Mesodermal cell (in vitro differentiated cells): ENCODE data around the gene SMIM28. TPM values are rescaled to one million over a fixed set of nuclear protein-coding genes. Genes with fewer than 3 reads are reported as not detected.

Source experiments
- H3K27ac ChIP-seq: 2 replicates; pipeline ENCODE4 v1.7.0; 2013; ENCODE audit warnings: mild to moderate bottlenecking, low read depth, low read length, moderate library complexity; ENCODE audit not compliant: severe bottlenecking
- H3K36me3 ChIP-seq: 2 replicates; pipeline ENCODE4 v1.7.1; 2013; ENCODE audit warnings: mild to moderate bottlenecking, low read length, moderate library complexity; ENCODE audit not compliant: control insufficient read depth, insufficient read depth
- H3K4me1 ChIP-seq: one replicate; pipeline ENCODE4 v1.7.1; 2013; ENCODE audit warnings: mild to moderate bottlenecking, low read length; ENCODE audit not compliant: insufficient read depth, control insufficient read depth, poor library complexity, severe bottlenecking
- H3K4me3 ChIP-seq: 2 replicates; pipeline ENCODE4 v1.7.0; 2013; ENCODE audit warnings: low read length, control low read depth, mild to moderate bottlenecking; ENCODE audit not compliant: insufficient read depth, poor library complexity, severe bottlenecking; ENCODE audit errors: extremely low read depth
- H3K9me3 ChIP-seq: 2 replicates; pipeline ENCODE4 v1.7.1; 2013; ENCODE audit warnings: mild to moderate bottlenecking, low read length, moderate library complexity; ENCODE audit not compliant: control insufficient read depth
- WGBS, 2 experiments: methylation state at CpG; one replicate each; pipeline ENCODE4 v1.1.5; 2013; ENCODE audit warnings: missing lambda C conversion rate in 2 of 2; ENCODE audit not compliant: insufficient coverage in 2 of 2; 5-methylcytosine and 5-hydroxymethylcytosine counted together
- polyA plus RNA-seq, 2 experiments: library from polyadenylated mRNA; stranded (reverse); fragments of 50-300 nt; gene quantifications; one replicate each; pipeline ENCODE4 v1.2.3, GENCODE V29; 2013

SMIM28 gene
- polyA plus RNA-seq (2013, experiment 1 of 2): not detected
- not detected for polyA plus RNA-seq (2013, experiment 2 of 2)

DNA sequence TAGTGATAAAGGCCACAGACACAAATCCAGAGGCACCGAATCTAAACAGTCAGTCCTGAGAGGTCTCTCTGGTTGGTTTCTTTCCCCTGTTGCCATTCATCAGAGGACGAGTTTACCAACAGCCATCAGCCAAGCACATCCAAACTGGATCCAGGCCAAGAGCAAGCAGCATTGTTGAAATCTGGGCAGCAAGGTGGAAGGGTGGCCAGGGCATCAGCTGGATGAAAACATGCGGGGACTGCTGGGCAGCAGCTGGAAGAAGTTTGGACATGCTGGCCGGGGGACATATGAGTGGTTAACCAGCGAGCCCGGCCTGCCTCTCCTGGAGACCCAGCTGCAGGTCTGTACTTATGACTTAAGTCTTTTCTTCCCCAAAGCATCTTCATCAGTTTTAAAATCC, at the start of gene SMIM28:
Gene SMIM28 (plus strand): TSS at position 62 of the 400 bp plus-strand sequence. CDS start 168 bp downstream, at position 230.
- Histone ChIP-seq H3K4me3 (no peak within 1 kb of the TSS), H3K27ac (no peak within 1 kb of the TSS), H3K4me1 (no peaks in the 10 kb centered on the region), H3K36me3 (no peaks in the 10 kb centered on the region), H3K9me3 (no peaks in the 10 kb centered on the region)
- 92 to 96% methylated on average over 4 to 5 of the region's 6 CpGs for WGBS, 2 experiments

DNA sequence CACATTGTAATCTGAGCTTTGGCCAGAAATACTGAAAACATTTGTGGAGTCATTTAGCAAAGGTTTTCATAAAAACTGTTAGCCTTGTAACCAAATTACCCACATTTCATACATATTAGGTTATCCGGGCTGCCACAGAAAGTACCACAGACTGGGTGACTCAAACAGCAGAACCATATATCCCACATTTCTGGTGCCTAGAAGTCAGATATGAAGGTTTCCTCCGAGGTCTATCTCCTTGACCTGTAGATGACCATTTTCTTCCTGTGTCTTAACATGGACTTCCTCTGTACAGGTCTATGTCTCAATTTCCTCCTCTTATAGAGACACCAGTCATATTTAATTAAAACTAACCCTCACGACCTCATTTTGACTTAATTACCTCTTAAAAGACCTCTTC, 49.5 kb upstream of the SMIM28 start:
- no peaks in the 10 kb centered on the region for H3K9me3 ChIP-seq
- no peaks in the 10 kb centered on the region for H3K4me1 ChIP-seq
- WGBS, 2 experiments: 74 to 93% methylated on average over 2 to 3 of the region's 3 CpGs
- H3K27ac ChIP-seq: no peak overlapping the region
- H3K4me3 ChIP-seq: no peak overlapping the region
- H3K36me3 ChIP-seq: no peaks in the 10 kb centered on the region

DNA sequence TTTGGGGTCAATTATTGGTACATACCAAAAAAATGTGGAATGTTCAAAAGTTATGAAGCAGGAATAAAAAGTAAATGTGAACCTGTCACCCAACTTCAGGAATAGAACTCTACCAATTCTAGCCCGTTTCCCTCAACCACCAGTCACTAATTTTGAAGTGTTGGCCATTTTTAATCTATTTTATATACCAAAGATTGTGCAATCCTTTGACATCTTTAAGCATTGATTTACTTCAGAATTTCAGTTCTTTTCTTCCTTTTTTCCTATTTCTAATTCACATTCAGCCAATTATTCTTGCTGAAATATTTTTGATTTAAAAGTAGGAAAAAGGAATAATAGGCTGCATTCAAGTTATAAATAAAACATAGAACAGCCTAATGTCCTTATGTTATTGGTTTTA, 46.9 kb upstream of the SMIM28 start:
- WGBS, 2 experiments: 89% methylated on average over 1 of the region's 1 CpG; no CpG with 5 or more reads in 1 of the 2 experiments
- Histone ChIP-seq H3K9me3 (no peaks in the 10 kb centered on the region), H3K4me3 (no peak overlapping the region), H3K4me1 (no peaks in the 10 kb centered on the region), H3K27ac (no peak overlapping the region), H3K36me3 (no peaks in the 10 kb centered on the region)

GRCh38 chr6:138331444-138331843, 46.3 kb upstream of the SMIM28 start:
- no peaks in the 10 kb centered on the region for H3K36me3 ChIP-seq
- H3K4me3 ChIP-seq: no peak overlapping the region
- no peaks in the 10 kb centered on the region for H3K4me1 ChIP-seq
- H3K9me3 ChIP-seq: no peaks in the 10 kb centered on the region
- no CpG with 5 or more reads among the region's 1 CpG for WGBS, 2 experiments
- H3K27ac ChIP-seq: no peak overlapping the region

DNA sequence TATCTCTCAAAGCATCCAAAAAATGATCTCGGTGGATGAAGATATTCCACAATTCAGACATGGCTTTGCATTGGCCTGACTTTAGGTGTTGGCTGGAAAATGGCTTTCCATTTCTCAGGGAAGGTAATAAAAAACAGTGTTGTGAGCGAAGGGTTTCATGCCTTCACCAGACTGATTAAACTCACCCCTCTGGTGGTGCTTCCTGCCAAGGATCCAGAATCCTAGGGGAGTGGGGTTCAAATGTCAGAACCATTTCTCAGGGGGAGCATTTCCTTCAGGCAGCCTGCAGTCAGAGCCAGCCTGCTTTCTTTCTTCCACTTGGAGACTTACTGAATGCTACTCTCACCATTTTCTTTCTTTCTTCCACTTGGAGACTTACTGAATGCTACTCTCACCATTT, 45.7 kb upstream of the SMIM28 start:
- 0 to 17% methylated on average over 1 of the region's 2 CpGs for WGBS, 2 experiments
- no peaks in the 10 kb centered on the region for H3K9me3 ChIP-seq
- H3K36me3 ChIP-seq: no peaks in the 10 kb centered on the region
- H3K4me1 ChIP-seq: no peaks in the 10 kb centered on the region
- H3K27ac ChIP-seq: no peak overlapping the region
- H3K4me3 ChIP-seq: no peak overlapping the region

DNA sequence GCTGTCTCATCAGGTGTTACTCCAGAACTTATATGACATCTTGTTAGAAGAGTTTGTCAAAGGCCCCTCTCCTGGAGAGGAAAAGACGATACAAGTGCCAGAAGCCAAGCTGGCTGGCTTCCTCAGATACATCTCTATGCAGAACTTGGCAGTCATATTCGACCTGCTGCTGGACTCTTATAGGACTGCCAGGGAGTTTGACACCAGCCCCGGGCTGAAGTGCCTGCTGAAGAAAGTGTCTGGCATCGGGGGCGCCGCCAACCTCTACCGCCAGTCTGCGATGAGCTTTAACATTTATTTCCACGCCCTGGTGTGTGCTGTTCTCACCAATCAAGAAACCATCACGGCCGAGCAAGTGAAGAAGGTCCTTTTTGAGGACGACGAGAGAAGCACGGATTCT, 43.7 kb upstream of the SMIM28 start:
- H3K4me3 ChIP-seq: no peak overlapping the region
- no peaks in the 10 kb centered on the region for H3K4me1 ChIP-seq
- no peaks in the 10 kb centered on the region for H3K36me3 ChIP-seq
- no peak overlapping the region for H3K27ac ChIP-seq
- H3K9me3 ChIP-seq: no peaks in the 10 kb centered on the region
- WGBS, 2 experiments: 92 to 93% methylated on average over 13 to 14 of the region's 14 CpGs

GRCh38 chr6:138334963-138335362, 42.7 kb upstream of the SMIM28 start:
- Histone ChIP-seq H3K27ac (no peak overlapping the region), H3K4me3 (no peak overlapping the region), H3K4me1 (no peaks in the 10 kb centered on the region), H3K36me3 (no peaks in the 10 kb centered on the region), H3K9me3 (no peaks in the 10 kb centered on the region)
- WGBS, 2 experiments: 90 to 93% methylated on average over 12 to 13 of the region's 14 CpGs

DNA sequence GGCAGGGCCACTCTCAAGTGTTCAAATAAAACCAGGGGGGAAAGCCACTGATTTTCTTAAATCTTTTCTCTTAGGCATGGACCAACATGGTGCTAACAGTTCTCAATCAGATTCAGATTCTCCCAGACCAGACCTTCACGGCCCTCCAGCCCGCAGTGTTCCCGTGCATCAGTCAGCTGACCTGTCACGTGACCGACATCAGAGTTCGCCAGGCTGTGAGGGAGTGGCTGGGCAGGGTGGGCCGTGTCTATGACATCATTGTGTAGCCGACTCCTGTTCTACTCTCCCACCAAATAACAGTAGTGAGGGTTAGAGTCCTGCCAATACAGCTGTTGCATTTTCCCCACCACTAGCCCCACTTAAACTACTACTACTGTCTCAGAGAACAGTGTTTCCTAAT, 41.5 kb upstream of the SMIM28 start:
- no peak overlapping the region for H3K4me3 ChIP-seq
- H3K4me1 ChIP-seq: no peaks in the 10 kb centered on the region
- 93% methylated on average over 5 of the region's 8 CpGs; no CpG with 5 or more reads in 1 of the 2 experiments for WGBS, 2 experiments
- no peaks in the 10 kb centered on the region for H3K36me3 ChIP-seq
- H3K9me3 ChIP-seq: no peaks in the 10 kb centered on the region
- H3K27ac ChIP-seq: no peak overlapping the region

DNA sequence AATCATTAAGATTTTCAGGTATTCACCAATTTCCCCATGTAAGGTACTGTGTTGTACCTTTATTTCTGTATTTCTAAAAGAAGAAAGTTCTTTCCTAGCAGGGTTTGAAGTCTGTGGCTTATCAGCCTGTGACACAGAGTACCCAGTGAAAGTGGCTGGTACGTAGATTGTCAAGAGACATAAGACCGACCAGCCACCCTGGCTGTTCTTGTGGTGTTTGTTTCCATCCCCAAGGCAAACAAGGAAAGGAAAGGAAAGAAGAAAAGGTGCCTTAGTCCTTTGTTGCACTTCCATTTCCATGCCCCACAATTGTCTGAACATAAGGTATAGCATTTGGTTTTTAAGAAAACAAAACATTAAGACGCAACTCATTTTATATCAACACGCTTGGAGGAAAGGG, 40.6 kb upstream of the SMIM28 start:
- 100% methylated on average over 2 of the region's 4 CpGs; no CpG with 5 or more reads in 1 of the 2 experiments for WGBS, 2 experiments
- no peaks in the 10 kb centered on the region for H3K9me3 ChIP-seq
- no peak overlapping the region for H3K4me3 ChIP-seq
- no peak overlapping the region for H3K27ac ChIP-seq
- no peaks in the 10 kb centered on the region for H3K4me1 ChIP-seq
- H3K36me3 ChIP-seq: no peaks in the 10 kb centered on the region

- H3K27ac ChIP-seq: no peak overlapping the region
- no peaks in the 10 kb centered on the region for H3K4me1 ChIP-seq
- WGBS, 2 experiments: 67 to 100% methylated on average over 1 of the region's 1 CpG
- H3K36me3 ChIP-seq: no peaks in the 10 kb centered on the region
- H3K4me3 ChIP-seq: no peak overlapping the region
- no peaks in the 10 kb centered on the region for H3K9me3 ChIP-seq
Measured at GRCh38 chr6:138339024-138339423, 38.7 kb upstream of the SMIM28 start.

DNA sequence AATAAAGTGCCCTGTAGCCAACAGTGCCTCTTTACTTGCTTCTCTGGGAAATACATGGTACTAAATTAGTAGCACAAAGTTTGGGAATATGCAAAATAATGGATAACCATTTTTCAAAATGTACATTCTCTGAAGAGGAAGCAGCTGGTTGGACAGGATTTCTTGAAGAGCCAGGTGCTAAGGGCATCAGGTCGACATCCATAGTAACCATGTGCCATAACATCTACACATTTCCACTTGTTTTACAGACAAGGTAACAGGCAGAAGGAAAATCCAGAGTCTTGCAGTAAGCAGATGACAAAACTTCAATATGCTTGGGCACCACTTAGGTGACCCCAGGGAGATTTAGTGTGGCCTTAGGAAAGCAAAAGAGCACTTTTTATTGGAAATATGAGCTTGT, 36.5 kb upstream of the SMIM28 start:
- Histone ChIP-seq H3K9me3 (no peaks in the 10 kb centered on the region), H3K36me3 (no peaks in the 10 kb centered on the region), H3K27ac (no peak overlapping the region), H3K4me1 (no peaks in the 10 kb centered on the region), H3K4me3 (no peak overlapping the region)
- 100% methylated on average over 1 of the region's 1 CpG; no CpG with 5 or more reads in 1 of the 2 experiments for WGBS, 2 experiments
